ENCODE measurements around the gene EFCAB9. TPM values are rescaled to one million over a fixed set of nuclear protein-coding genes. Genes with fewer than 3 reads are reported as not detected.

EFCAB9 gene
- total RNA-seq, 1 donor from 2014 or later: not detected

GRCh38 chr5:172162987-172163343 is 31.0 kb upstream of the EFCAB9 start:
- Histone ChIP-seq H3K4me3 (no peak overlapping the region), H3K4me1 (peaks cover 51% of the 10 kb centered on the region), H3K27me3 (ENCODE audit: low read depth) (no peaks in the 10 kb centered on the region), H3K36me3 (no peaks in the 10 kb centered on the region), H3K27ac (replicated peaks) (peak overlapping the region; percentile 41), H3K9me3 (replicated peaks) (no peaks in the 10 kb centered on the region)
- intact Hi-C loops (cut with micrococcal nuclease): no loop called here
- no peak for DNase-seq
- no peak for TF ChIP-seq CTCF (IDR thresholded peaks at IDR 0.05; ENCODE audit: borderline replicate concordance)

GRCh38 chr5:172163346-172163745 is 30.6 kb upstream of the EFCAB9 start:
- H3K27ac ChIP-seq (replicated peaks): peak overlapping the region; percentile 41
- no peaks in the 10 kb centered on the region for H3K27me3 ChIP-seq (ENCODE audit: low read depth)
- H3K4me3 ChIP-seq: no peak overlapping the region
- no peaks in the 10 kb centered on the region for H3K9me3 ChIP-seq (replicated peaks)
- no peaks in the 10 kb centered on the region for H3K36me3 ChIP-seq
- DNase-seq: peak; percentile 48
- no peak for TF ChIP-seq CTCF (IDR thresholded peaks at IDR 0.05; ENCODE audit: borderline replicate concordance)
- intact Hi-C loops (cut with micrococcal nuclease): no loop called here
- H3K4me1 ChIP-seq: peaks cover 55% of the 10 kb centered on the region

- peaks cover 70% of the 10 kb centered on the region for H3K4me1 ChIP-seq
- no peaks in the 10 kb centered on the region for H3K9me3 ChIP-seq (replicated peaks)
- H3K27me3 ChIP-seq (ENCODE audit: low read depth): no peaks in the 10 kb centered on the region
- TF ChIP-seq CTCF (IDR thresholded peaks at IDR 0.05; ENCODE audit: borderline replicate concordance): no peak
- H3K27ac ChIP-seq (replicated peaks): peak overlapping the region; percentile 58
- H3K4me3 ChIP-seq: no peak overlapping the region
- H3K36me3 ChIP-seq: no peaks in the 10 kb centered on the region
- peak; percentile 58 for DNase-seq
- intact Hi-C loops (cut with micrococcal nuclease): no loop called here
These were observed 29.2 kb upstream of the EFCAB9 start for GRCh38 chr5:172164769-172165212.

GRCh38 chr5:172165465-172165864 is 28.5 kb upstream of the EFCAB9 start:
- Histone ChIP-seq H3K27ac (replicated peaks) (peak overlapping the region; percentile 58), H3K27me3 (ENCODE audit: low read depth) (no peaks in the 10 kb centered on the region), H3K4me3 (no peak overlapping the region), H3K9me3 (replicated peaks) (no peaks in the 10 kb centered on the region), H3K36me3 (no peaks in the 10 kb centered on the region), H3K4me1 (peaks cover 69% of the 10 kb centered on the region)
- TF ChIP-seq CTCF (IDR thresholded peaks at IDR 0.05; ENCODE audit: borderline replicate concordance): no peak
- intact Hi-C loops (cut with micrococcal nuclease): no loop called here
- no peak for DNase-seq

GRCh38 chr5:172166030-172166826 is 27.7 kb upstream of the EFCAB9 start:
- H3K9me3 ChIP-seq (replicated peaks): no peaks in the 10 kb centered on the region
- H3K36me3 ChIP-seq: no peaks in the 10 kb centered on the region
- peaks cover 70% of the 10 kb centered on the region for H3K4me1 ChIP-seq
- no peak overlapping the region for H3K27ac ChIP-seq (replicated peaks)
- no peaks in the 10 kb centered on the region for H3K27me3 ChIP-seq (ENCODE audit: low read depth)
- intact Hi-C loops (cut with micrococcal nuclease): no loop called here
- DNase-seq: no peak
- TF ChIP-seq CTCF (IDR thresholded peaks at IDR 0.05; ENCODE audit: borderline replicate concordance): no peak
- no peak overlapping the region for H3K4me3 ChIP-seq

Measured in left ventricle myocardium inferior (tissue), 1 donor.